WI38 (cell line): ENCODE data around the gene TECR.

Source experiments
- H3K4me3 ChIP-seq: 2 replicates; pipeline ENCODE4 v1.5.1; 2011; ENCODE audit warnings: low read depth, mild to moderate bottlenecking, control low read depth, low read length
- TF ChIP-seq, protein P1 (sequence below): IDR thresholded peaks from 2 replicates; pipeline ENCODE4 v1.5.1; 2012; ENCODE audit warnings: low read depth, mild to moderate bottlenecking, control low read depth, low read length

Gene TECR

DNA sequence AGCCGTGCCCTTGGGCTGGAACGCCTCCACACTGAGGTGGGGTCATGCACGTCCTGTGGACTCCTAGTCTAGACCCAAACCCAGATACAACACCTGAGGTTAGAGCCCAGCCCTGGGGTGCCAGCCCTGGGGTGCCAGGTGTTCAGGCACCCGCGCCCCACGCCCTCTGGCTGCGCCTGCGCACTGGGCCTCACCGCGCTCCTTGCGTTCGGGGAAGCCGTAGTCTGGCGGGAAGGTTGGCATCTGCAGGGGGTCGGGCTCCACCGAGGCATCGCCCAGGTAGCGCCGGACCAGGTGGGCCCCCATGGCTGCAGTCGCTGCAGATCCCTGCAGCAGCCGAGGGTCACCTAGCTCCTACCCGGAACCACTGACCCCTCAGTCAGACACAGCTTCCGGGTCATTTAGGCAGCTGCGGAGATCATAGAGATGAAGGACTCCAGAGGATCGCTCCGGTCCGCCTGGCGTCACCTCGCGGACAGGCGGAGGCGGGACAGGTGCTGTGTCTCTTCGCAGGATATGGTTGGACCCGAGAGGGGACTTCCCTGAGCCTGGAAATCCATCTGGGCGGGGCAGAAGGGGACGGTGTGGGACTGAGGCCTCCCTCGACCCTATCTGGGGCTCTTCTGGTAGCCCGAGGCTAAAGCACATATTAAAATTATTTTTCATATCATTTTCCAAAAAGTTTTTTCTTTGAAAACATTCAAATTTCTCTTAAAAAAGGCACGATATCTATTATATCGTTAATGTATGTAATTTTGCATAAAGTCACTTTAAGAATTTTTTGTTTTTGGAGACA, 42.5 kb downstream of the TECR start, which contains the start of gene NDUFB7:
Gene NDUFB7 (minus strand): TSS at position 372 of the 796 bp plus-strand sequence. CDS start 66 bp downstream, at position 306.
- peak within 1 kb of the TSS; percentile 82 for H3K4me3 ChIP-seq
- TF ChIP-seq, protein P1, sequence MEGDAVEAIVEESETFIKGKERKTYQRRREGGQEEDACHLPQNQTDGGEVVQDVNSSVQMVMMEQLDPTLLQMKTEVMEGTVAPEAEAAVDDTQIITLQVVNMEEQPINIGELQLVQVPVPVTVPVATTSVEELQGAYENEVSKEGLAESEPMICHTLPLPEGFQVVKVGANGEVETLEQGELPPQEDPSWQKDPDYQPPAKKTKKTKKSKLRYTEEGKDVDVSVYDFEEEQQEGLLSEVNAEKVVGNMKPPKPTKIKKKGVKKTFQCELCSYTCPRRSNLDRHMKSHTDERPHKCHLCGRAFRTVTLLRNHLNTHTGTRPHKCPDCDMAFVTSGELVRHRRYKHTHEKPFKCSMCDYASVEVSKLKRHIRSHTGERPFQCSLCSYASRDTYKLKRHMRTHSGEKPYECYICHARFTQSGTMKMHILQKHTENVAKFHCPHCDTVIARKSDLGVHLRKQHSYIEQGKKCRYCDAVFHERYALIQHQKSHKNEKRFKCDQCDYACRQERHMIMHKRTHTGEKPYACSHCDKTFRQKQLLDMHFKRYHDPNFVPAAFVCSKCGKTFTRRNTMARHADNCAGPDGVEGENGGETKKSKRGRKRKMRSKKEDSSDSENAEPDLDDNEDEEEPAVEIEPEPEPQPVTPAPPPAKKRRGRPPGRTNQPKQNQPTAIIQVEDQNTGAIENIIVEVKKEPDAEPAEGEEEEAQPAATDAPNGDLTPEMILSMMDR: peak; percentile 70

DNA sequence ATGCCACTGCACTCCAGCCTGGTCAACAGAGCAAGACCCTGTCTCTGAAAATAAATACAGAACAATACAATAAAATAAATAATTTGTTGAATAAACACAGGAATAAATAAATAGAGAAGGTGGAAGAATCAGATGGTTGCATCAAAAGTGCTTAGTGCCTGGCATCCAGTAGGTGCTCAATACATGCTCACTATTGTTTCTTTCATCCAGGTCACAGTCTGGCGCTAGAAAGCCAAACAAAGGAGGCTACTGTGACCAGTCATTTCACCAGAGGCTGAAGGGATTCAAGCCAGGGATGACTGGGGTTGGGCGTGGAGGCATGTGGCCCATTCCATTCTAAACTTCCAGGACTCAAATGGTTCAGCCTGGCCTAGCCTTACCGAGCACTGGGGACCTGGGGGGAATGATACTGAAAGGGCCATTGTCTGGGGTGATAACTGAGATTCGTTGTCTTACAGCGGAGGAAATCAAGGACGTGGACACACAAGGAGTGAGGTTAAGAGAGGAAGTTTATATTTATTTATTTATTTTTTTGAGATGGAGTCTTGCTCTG, 46.1 kb downstream of the TECR start:
- no peak overlapping the region for H3K4me3 ChIP-seq
- TF ChIP-seq, protein P1: no peak

DNA sequence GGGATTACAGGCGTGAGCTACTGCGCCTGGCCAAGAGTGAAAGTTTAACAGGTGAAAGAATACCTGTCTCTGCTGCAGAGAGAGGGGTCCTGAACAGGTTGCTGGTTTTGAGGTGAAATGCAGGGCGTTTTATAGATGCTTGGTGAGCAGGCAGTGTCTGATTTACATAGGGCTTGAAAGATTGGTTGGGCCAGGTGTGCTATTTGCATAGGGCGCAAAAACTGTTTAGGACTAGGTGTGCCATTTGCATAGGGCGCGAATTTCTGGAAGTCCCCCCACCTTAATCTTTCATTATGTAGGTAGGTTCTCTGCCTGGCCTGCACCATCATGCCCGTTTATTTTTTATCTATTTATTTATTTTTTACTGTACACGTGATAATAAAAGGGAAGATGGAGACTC, 47.0 kb downstream of the TECR start:
- no peak overlapping the region for H3K4me3 ChIP-seq
- TF ChIP-seq, protein P1: no peak

GRCh38 chr19:14577264-14577663, 47.9 kb downstream of the TECR start:
- TF ChIP-seq, protein P1: no peak
- no peak overlapping the region for H3K4me3 ChIP-seq

DNA sequence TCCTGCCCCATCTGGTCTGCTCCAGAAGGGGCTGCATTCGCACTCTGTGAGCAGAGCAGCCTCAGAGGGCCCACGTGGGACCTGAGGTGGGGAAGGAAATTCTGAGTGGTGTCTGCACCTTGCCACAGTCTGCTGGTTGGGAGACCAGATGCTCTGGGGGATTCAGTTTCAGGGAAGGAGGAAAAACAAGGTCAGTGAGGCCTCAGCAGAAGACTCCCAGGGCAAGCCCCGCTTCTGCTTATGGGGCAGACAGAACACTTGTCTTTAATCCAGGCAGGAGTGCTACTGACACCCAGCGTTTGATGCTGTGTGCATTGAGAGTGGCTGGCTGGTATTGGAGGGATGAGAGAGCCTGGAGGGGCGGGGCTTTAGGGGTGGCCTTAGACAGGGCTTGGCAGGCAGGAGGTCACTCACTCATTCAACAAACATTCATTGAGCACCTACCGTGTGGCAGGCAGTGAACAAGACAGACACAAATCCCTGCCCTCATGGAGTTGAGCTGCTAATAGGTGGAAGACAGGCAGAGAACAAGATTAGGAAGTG, 48.6 kb downstream of the TECR start:
- TF ChIP-seq, protein P1: no peak
- H3K4me3 ChIP-seq: no peak overlapping the region

DNA sequence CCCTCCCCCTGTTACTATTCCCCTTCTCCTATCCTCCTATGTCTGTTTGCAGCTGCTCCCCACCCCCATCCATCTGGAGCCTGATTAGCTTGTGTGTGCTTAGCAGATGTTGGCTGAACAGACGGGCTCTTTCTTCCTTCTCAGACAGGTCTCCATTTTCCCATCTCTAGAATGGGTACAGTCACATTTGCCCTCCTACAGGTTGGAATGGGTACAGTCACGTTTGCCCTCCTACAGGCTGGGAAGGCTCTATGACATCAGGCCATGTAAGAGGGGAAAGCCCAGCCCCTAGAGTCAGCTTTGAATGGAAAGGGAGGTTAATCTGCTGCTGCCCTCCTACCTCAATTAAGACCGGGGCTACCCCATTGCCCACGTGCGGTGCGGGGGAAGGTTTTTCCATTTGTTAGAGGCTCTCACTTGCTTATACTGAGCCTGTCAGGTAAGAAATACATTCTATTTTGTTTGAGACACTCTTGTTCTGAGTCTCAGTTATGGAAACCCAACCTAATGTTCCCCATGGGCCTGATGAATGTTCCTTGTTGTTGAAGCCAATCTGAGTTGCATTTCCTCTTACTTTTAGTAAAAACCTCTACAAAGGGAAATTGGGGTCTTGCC, 51.3 kb downstream of the TECR start:
- no peak overlapping the region for H3K4me3 ChIP-seq
- TF ChIP-seq, protein P1: no peak
